Spleen (tissue), 7 donors: ENCODE data around the gene RTL5.

Source experiments
- POLR2A ChIP-seq, 3 donors: fragments of 450-650 bp; IDR thresholded peaks; one replicate each; pipeline ENCODE4 v1.5.1; 2017; ENCODE audit warnings: antibody characterized with exemption in 3 of 3, mild to moderate bottlenecking in 1 of 3
- POLR2AphosphoS5 ChIP-seq, 3 donors: sonication (generic); formaldehyde crosslinking; IDR thresholded peaks; one replicate each; pipeline ENCODE4 v1.5.1; 2017; ENCODE audit warnings: antibody characterized with exemption in 3 of 3
- TF ChIP-seq, protein P1 (sequence below), 11 experiments: fragments of 200-600 bp in 7 of 11; fragments of 450-650 bp in 4 of 11; sonication (generic) in 4 of 11; IDR thresholded peaks in 8 of 11; conservative IDR thresholded peaks in 3 of 11; 1 replicate in 7 of 11; 2 replicates in 4 of 11; pipeline versions ENCODE4 v1.4.0 to v1.8.0; 2016 to 2021; ENCODE audit warnings: antibody characterized with exemption in 11 of 11, inconsistent platforms in 4 of 11, mild to moderate bottlenecking in 1 of 11
- donor health status: DM: no; HTN: no; CAD: no; lungs with moderate emphysema.
- donor health status: DM: no; HTN: no; CAD: no.
- donor health status: DM: no; HTN: no; CAD: no.

GRCh38 chrX:72114807-72115206 lies 16.9 kb downstream of the RTL5 start:
- TF ChIP-seq, protein P1, sequence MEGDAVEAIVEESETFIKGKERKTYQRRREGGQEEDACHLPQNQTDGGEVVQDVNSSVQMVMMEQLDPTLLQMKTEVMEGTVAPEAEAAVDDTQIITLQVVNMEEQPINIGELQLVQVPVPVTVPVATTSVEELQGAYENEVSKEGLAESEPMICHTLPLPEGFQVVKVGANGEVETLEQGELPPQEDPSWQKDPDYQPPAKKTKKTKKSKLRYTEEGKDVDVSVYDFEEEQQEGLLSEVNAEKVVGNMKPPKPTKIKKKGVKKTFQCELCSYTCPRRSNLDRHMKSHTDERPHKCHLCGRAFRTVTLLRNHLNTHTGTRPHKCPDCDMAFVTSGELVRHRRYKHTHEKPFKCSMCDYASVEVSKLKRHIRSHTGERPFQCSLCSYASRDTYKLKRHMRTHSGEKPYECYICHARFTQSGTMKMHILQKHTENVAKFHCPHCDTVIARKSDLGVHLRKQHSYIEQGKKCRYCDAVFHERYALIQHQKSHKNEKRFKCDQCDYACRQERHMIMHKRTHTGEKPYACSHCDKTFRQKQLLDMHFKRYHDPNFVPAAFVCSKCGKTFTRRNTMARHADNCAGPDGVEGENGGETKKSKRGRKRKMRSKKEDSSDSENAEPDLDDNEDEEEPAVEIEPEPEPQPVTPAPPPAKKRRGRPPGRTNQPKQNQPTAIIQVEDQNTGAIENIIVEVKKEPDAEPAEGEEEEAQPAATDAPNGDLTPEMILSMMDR (IDR thresholded peaks at IDR 0.05 in 8 of 11, conservative IDR thresholded peaks at IDR 0.05 in 3 of 11) = no peak
- TF ChIP-seq POLR2A (IDR thresholded peaks at IDR 0.05) = no peak
- no peak for TF ChIP-seq POLR2AphosphoS5 (IDR thresholded peaks at IDR 0.05)
